Measurements from ENCODE around the gene ZG16. TPM values are rescaled to one million over a fixed set of nuclear protein-coding genes. Genes with fewer than 3 reads are reported as not detected.

ZG16 gene
- total and polyA plus RNA-seq, 9 of the 15 experiments (the other 6 are each of a cell fraction or from before 2014, with no cell fraction given), result 0.04 TPM; not detected in 8

- TF ChIP-seq CBX8 (IDR thresholded peaks at IDR 0.05; ENCODE audit: borderline replicate concordance, extremely low read depth, low read depth, low read length, poor library complexity, severe bottlenecking) (no peak), MAZ (CRISPR knock-in tag; conservative IDR thresholded peaks at IDR 0.05 in 1 of 2, IDR thresholded peaks at IDR 0.05 in 1 of 2) (no peak), U2AF1 (optimal IDR thresholded peaks at IDR 0.05; ENCODE audit: low read depth, low read length) (no peak), FOSL1 (tag; conservative IDR thresholded peaks at IDR 0.05) (peak; percentile 48; the same call in 1 of the 2 replicates), ZNF57 (CRISPR knock-in tag; IDR thresholded peaks at IDR 0.05) (no peak), SMARCA4 (IDR thresholded peaks at IDR 0.05) (no peak), HNRNPL (IDR thresholded peaks at IDR 0.05; ENCODE audit: low read depth, low read length) (no peak), ZEB2 (IDR thresholded peaks at IDR 0.05) (peak; percentile 71; the same call in 1 of the 2 replicates), NR3C1 (CRISPR knock-in tag; IDR thresholded peaks at IDR 0.05) (no peak), ASH1L (IDR thresholded peaks at IDR 0.05; ENCODE audit: borderline replicate concordance, low read depth, partially characterized antibody) (no peak), MXI1 (IDR thresholded peaks at IDR 0.05; ENCODE audit: low read depth, low read length) (no peak), FOXA3 (CRISPR knock-in tag; conservative IDR thresholded peaks at IDR 0.05 in 1 of 2, IDR thresholded peaks at IDR 0.05 in 1 of 2) (no peak), KLF13 (tag; IDR thresholded peaks at IDR 0.05; ENCODE audit: borderline replicate concordance, low read depth) (no peak), KDM5B (IDR thresholded peaks at IDR 0.05; ENCODE audit: insufficient replicate concordance, low read depth, low read length) (no peak), MEIS2 (IDR thresholded peaks at IDR 0.05; ENCODE audit: partially characterized antibody) (peak; percentile 93), ZNF561 (CRISPR knock-in tag; conservative IDR thresholded peaks at IDR 0.05) (no peak)
Observed at GRCh38 chr16:29765167-29766032, 12.7 kb upstream of the ZG16 start (continued).
